Activated CD4-positive, alpha-beta T cell treated with anti-CD3 and anti-CD28 coated beads, Interleukin-2, Interleukin-4, amounts not matched to agents 100 ng/mL and 50 ng/mL, durations not matched to agents 16 hours and 8 hours (primary cell): ENCODE data around the gene CAMTA1.

Source experiments
- DNase-seq: peaks from one replicate; pipeline ENCODE4 v3.0.0-alpha.2; 2020; ENCODE audit warnings: low spot score

The CAMTA1 gene

DNA sequence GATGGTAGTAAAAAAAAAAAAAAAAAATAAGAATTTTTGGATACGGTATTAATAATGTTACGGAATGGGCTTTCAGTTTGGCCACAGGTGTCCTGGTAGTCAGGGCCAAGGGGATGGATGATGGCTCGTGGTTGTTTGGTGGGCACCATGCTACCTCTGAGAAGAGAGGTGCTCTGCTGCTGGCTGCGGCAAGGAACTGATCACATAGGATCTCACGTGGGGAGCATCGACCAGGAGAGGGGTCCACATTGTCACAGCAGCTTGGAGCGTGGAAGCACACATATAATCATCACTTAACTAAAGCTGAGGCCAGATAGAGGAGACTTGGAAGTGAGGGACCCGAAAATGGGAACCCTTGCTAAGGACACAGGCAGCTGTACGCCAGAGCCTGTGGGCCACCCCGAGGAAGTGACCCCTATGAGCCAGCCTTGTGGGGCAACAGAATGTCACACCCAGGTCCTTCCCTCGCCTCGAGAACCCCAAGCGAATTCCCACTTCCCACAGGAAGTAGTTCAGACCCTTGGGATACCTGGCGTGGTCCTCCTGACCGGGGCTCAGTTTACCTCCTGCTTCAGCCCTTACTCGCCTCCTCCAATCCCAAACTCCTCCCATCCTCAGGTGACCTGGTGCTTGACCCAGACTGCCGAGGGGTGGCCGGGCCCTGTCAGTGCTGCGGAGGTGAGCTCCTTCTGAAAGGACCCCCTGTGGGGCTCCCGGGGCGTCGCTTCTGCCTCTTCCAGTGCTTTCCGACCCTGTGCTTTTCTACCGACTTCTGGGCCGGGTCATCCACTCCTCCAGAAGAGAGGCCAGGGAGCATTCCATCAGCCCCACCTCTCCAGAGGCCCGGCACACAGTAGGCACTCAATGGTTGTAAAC lies 222.0 kb downstream of the CAMTA1 start:
- no peak for DNase-seq

- no peak for DNase-seq
Measured at GRCh38 chr1:7007902-7008301, 222.6 kb downstream of the CAMTA1 start.

DNA sequence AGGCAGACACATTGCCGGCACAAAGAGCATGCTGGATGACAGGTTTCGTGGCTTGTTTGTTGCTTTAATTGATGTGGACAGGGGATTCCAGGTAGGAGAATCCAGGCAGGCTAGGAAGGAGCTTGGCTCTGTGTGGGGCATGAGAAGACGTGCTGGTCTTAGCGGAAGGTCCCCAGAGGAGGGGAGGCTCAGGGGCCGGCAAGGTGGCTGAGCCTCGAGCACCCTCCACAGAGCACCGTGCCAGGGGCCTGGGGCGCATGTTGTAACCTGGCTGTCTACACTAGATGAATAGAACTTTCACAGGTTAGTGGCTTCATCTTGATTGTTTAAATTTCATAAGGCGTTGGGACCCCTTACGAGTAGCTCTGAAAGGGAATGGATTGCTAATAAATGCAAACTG lies 223.1 kb downstream of the CAMTA1 start:
- DNase-seq = no peak

GRCh38 chr1:7008975-7009740 lies 223.9 kb downstream of the CAMTA1 start:
- no peak for DNase-seq

GRCh38 chr1:7009741-7010525 lies 224.7 kb downstream of the CAMTA1 start:
- no peak for DNase-seq

- DNase-seq = no peak
Measured at GRCh38 chr1:7010534-7011200, 225.4 kb downstream of the CAMTA1 start.

GRCh38 chr1:7011826-7012225 lies 226.6 kb downstream of the CAMTA1 start:
- DNase-seq = no peak

DNA sequence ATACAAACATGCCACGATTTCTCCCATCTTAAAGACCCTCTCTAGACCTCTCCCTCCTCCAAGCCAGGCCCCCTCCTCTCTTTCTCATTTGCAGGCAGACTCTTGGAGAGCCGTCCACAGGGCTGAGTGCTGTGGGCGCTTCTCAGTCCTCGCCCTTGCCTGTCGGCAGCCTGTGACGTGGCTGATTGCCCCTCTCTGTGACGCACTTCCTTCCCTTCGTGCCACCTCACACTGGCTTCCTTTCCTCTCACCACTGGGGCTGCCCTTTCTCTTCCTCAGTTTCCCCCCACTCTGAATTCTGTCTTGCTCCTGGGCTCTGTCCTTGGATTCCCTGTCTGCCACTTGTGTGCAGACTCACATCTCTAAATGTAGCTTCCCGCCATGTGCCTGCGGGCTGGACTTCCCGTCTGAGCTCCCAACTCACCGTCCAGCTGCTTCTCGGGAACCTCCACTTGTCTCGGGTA lies 227.2 kb downstream of the CAMTA1 start:
- no peak for DNase-seq

GRCh38 chr1:7013833-7014639 lies 228.8 kb downstream of the CAMTA1 start:
- no peak for DNase-seq

- DNase-seq = no peak
Measured at GRCh38 chr1:7014640-7014930, 229.3 kb downstream of the CAMTA1 start.

GRCh38 chr1:7015022-7015421 lies 229.8 kb downstream of the CAMTA1 start:
- DNase-seq = no peak

DNA sequence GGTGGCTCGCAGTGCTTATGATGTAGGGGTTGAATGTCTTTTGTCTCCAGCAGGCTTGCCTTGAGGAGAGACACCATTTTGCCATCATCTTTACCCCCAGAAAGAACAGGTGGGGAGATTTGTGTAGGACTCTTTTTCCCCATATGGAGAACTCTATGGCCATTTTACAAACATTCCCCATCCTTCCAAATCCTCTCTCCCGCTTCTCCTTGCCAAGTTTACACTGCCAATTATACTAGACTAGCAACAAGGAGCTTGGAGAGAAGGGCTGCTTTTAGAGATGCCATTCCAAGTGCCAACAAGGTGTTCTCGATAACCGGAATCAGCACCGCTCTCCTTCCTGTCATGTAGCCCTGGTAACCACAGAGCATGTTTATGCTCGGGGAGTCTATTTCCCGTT lies 233.1 kb downstream of the CAMTA1 start:
- DNase-seq = no peak

DNA sequence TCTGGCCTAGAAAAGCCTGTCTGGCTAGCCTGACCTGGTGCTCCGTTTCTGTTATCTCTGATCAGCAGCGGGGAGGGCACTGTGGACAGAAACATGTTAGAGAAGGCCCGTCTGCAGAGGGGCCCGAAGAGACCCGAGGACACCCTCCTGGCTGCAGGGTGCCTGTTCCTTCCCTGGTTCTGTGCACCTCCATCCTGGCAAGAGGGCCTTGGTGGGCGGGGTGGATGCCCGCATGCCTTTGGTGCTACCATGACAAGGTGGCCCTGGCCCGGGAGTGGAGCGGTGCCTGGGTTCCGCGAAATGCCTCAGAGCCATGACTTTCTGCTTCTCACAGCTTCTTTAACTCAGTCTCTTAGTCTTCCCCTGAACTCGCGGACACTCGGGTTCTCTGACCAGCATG lies 233.6 kb downstream of the CAMTA1 start:
- DNase-seq = no peak

DNA sequence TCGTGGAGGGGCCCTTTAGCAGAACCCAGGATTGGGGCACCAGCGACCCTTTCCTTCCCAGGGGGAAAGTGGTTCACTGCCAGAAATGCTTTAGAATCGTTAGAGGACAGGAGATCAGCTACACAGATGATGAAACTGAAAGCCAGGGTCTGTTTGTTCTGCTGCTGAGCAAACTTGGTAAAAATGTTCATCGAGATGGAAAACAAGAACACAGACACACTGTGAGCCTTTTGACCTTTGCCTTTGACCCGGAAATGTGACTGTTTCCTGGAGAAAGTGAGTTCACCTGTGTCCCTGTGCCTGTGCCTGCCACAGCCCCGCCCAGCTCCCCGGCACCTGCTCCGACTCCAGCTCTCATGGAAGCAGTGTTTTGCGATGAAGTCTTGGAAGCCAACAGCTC lies 234.3 kb downstream of the CAMTA1 start:
- no peak for DNase-seq

GRCh38 chr1:7022058-7022457 lies 236.8 kb downstream of the CAMTA1 start:
- DNase-seq = no peak

- DNase-seq = no peak
Measured at GRCh38 chr1:7025013-7025412, 239.8 kb downstream of the CAMTA1 start.

DNA sequence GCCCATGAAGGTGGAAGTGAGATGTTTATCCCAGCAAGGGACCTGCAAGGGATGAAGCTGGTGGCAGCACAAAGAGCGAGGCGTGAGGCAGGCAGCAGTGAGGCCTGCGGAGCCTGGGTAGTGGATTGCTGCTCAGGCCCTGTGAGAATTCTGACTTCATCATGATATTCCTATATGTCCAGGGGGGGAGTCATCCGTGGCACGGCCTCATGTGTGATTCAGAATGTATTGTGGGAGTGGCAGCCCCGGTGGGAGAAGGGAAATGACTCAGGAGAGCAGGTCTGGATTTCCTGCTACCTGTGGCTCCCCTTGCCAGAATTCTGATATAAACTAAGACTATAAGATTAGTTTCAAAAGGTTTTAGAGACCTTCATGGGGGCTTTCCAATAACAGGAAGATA lies 240.9 kb downstream of the CAMTA1 start:
- no peak for DNase-seq

DNA sequence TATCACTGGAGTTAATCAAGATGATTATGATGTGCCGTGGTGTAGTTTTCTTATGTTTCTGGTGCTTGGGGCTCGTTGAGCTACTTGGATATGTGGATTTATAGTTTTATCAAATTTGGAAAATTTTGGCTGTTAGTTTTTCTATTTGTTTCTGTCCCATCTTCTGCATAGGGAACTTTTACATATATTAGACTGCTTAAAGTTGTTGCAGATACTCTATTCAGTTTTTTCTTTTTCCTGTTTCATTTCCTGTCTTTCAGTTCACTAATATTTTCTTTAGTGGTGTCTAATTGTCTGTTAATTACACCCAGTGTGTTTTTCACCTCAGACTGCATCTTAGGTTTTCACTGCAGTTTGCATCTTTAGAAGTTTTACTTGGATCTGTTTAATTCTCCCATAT lies 247.7 kb downstream of the CAMTA1 start:
- no peak for DNase-seq

GRCh38 chr1:7036386-7036785 lies 251.1 kb downstream of the CAMTA1 start:
- no peak for DNase-seq

DNA sequence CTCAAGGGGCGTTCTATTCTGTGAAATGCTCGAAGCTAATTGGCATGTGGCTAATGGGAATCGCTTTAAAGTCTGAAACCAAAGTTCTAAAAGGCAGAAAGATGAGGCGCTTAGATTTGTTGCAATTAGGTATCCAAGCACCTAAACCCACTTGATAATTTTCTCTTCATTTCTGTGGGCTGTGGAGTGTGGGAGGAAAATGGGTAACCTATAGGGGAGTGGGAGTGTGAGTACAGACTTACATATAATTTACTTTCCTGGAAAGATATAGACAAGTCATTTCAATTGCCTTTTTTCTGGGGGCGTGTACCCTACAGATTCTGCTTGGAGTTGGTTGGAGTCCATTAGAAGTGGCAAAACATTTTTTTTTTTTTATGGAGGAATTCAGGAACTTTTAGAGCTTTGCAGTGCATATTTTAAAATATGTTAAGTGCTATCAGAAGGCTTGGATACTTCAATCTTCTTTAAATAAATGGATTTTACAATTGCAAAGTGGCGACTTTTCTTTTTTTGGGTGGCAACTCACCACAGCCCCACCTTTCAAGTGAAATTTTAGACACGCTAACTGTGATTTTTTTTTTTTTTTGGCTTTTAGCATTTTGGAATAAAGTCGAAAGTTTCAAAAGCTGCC lies 254.5 kb downstream of the CAMTA1 start:
- no peak for DNase-seq
